NT2/D1 (cell line): ENCODE results near the gene ABR.

Source experiments
- DNase-seq: peaks from one replicate; pipeline ENCODE4 v3.0.0-alpha.2; 2011; ENCODE audit warnings: low read depth, low spot score
- H3K27me3 ChIP-seq: 2 replicates; pipeline ENCODE4 v1.6.0; 2011; ENCODE audit warnings: mild to moderate bottlenecking; ENCODE audit not compliant: insufficient read length, insufficient read depth
- H3K36me3 ChIP-seq: 2 replicates; pipeline ENCODE4 v1.6.1; 2011; ENCODE audit warnings: mild to moderate bottlenecking, low read length, mixed read lengths; ENCODE audit not compliant: insufficient read depth, insufficient read length
- H3K4me1 ChIP-seq: 2 replicates; pipeline ENCODE4 v1.5.1; 2011; ENCODE audit not compliant: insufficient read depth, insufficient read length
- H3K4me3 ChIP-seq: 2 replicates; pipeline ENCODE4 v1.5.1; 2011; ENCODE audit warnings: low read depth; ENCODE audit not compliant: insufficient read length
- H3K9ac ChIP-seq: 2 replicates; pipeline ENCODE4 v1.6.0; 2011; ENCODE audit warnings: low read depth; ENCODE audit not compliant: insufficient read length
- H3K9me3 ChIP-seq: 2 replicates; pipeline ENCODE4 v1.5.1; 2011; ENCODE audit warnings: mild to moderate bottlenecking, low read length; ENCODE audit not compliant: insufficient read depth
- SUZ12 ChIP-seq: IDR thresholded peaks from 2 replicates; pipeline ENCODE4 v1.6.1; 2011; ENCODE audit not compliant: insufficient read length, insufficient read depth; ENCODE audit errors: extremely low read depth
- YY1 ChIP-seq: IDR thresholded peaks from 2 replicates; pipeline ENCODE4 v1.6.1; 2011; ENCODE audit not compliant: insufficient read length, insufficient read depth
- ZNF274 ChIP-seq: IDR thresholded peaks from 2 replicates; pipeline ENCODE4 v1.6.1; 2011; ENCODE audit warnings: mild to moderate bottlenecking, low read depth, low read length

The ABR gene

GRCh38 chr17:1223662-1224061 is 43.9 kb upstream of the ABR start:
- no peak for TF ChIP-seq ZNF274
- no peak for TF ChIP-seq YY1
- no peak for TF ChIP-seq SUZ12
- no peak overlapping the region for H3K4me3 ChIP-seq
- no peaks in the 10 kb centered on the region for H3K36me3 ChIP-seq
- H3K27me3 ChIP-seq: peaks cover 40% of the 10 kb centered on the region
- no peaks in the 10 kb centered on the region for H3K9me3 ChIP-seq
- no peaks in the 10 kb centered on the region for H3K4me1 ChIP-seq
- H3K9ac ChIP-seq: no peak overlapping the region
- DNase-seq: no peak

DNA sequence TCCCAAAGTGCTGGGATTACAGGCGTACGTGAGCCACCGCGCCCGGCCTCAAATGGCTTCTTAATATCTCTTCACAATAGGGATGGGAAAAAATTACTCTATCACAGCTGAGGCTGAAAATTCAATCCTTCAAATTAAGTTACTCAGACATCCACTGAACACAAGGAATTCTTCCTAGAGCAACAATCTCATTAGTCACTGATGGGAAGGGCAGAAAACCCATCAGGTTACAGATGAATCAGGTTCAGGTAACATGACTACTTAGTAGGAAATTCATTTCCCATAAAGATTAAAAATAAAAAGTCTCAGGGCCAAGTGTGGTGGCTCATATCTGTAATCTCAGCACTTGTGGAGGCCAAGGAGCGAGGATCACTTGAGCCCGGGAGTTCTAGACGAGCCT is 42.5 kb upstream of the ABR start:
- Histone ChIP-seq H3K9ac (no peak overlapping the region), H3K4me3 (no peak overlapping the region), H3K9me3 (no peaks in the 10 kb centered on the region), H3K27me3 (peaks cover 27% of the 10 kb centered on the region), H3K36me3 (no peaks in the 10 kb centered on the region), H3K4me1 (no peaks in the 10 kb centered on the region)
- no peak for TF ChIP-seq YY1
- no peak for TF ChIP-seq SUZ12
- no peak for TF ChIP-seq ZNF274
- no peak for DNase-seq

GRCh38 chr17:1221209-1221608 is 41.4 kb upstream of the ABR start:
- H3K4me1 ChIP-seq: peaks cover 6% of the 10 kb centered on the region
- H3K9ac ChIP-seq: no peak overlapping the region
- peaks cover 16% of the 10 kb centered on the region for H3K27me3 ChIP-seq

GRCh38 chr17:1220346-1220745 is 40.6 kb upstream of the ABR start:
- Histone ChIP-seq H3K9ac (no peak overlapping the region), H3K36me3 (no peaks in the 10 kb centered on the region), H3K27me3 (peaks cover 7% of the 10 kb centered on the region), H3K4me1 (peaks cover 7% of the 10 kb centered on the region), H3K9me3 (no peaks in the 10 kb centered on the region), H3K4me3 (no peak overlapping the region)
- DNase-seq: no peak
- TF ChIP-seq SUZ12 (no peak), ZNF274 (no peak), YY1 (no peak)

More at GRCh38 chr17:1221209-1221608, 41.4 kb upstream of the ABR start:
- Histone ChIP-seq H3K9me3 (no peaks in the 10 kb centered on the region), H3K4me3 (no peak overlapping the region), H3K36me3 (no peaks in the 10 kb centered on the region)
- DNase-seq: no peak
- TF ChIP-seq ZNF274 (no peak), SUZ12 (no peak), YY1 (no peak)

DNA sequence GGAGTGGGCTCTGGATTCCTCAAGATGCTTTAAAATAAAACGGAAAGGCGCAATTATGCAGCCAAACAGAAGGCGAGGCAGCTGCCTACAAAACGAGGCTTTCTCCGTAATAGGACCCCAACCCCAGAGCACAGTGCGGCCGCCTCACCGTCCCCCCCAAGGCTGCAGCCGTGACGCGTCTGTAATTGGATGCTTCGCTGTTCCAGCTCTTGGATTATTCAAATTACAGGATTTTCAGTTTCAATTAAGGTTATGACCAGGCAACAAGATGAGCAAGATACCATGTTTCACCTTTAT is 37.3 kb upstream of the ABR start:
- Histone ChIP-seq H3K9me3 (no peaks in the 10 kb centered on the region), H3K36me3 (no peaks in the 10 kb centered on the region), H3K4me1 (peaks cover 7% of the 10 kb centered on the region), H3K27me3 (peaks cover 3% of the 10 kb centered on the region), H3K4me3 (no peak overlapping the region), H3K9ac (no peak overlapping the region)
- TF ChIP-seq ZNF274 (no peak), SUZ12 (no peak), YY1 (no peak)
- DNase-seq: no peak

DNA sequence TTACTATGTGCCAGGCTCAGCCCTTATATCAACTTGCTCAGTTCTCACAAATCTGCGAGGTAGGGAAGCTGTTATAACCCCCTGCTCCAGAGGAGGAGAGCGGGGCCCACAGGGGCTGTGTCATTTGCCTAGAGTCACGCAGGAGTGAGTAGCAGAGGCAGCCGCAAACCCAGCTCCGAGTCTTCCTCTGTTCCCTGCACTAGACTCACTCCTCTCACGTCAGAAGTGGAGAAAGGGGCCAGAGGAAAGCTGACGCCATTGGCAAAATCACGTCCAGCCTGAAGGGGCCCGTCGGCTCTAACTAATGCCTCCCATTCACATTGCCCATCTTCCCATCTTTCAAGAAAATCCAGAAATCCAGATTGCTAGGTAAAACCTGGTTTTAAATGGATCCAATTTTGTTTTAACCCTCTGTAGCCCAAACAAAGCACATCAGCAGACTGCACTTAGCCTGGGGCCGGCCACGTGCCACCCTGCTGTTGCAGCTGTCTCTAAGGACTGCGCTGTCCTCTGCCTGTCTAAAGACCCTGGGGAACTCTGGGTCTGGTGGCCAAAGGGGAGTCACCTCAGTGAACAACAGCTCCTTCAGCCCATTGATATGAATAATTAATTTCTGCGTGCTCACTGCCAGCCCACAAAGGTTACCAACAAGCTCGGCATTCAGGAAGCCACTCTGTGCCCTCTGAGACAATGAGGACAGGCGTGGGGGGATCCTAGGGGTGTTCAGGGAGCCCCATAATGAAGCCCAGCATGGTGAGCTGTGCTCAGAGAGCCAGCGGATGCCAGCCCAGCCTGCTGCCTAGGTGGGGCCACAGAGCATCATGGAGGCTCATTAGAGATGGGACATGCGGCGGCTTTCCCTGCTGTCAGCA is 36.7 kb upstream of the ABR start:
- TF ChIP-seq ZNF274 (no peak), YY1 (no peak), SUZ12 (no peak)
- DNase-seq: no peak

DNA sequence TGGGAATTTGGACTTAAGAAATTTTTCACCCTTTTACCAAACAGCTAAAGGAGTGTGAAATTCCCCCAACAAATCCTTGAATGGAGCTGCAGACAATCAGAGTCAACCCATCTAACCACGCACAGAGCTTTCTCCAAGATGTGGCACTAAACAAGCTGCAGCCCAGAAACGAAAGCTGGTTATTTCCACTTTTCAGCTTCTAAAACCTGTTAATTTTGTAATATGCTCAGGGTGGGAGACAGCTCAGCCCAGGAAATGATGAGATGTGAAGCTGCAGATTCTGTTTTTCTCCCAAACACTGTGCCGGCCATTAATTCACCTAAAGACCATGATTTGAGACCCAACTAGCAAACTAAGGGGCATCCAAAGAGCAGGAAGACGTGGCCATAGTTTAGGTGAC is 33.2 kb upstream of the ABR start:
- Histone ChIP-seq H3K4me3 (no peak overlapping the region), H3K27me3 (no peaks in the 10 kb centered on the region), H3K9ac (no peak overlapping the region), H3K36me3 (no peaks in the 10 kb centered on the region), H3K4me1 (peaks cover 7% of the 10 kb centered on the region), H3K9me3 (no peaks in the 10 kb centered on the region)
- no peak for DNase-seq
- no peak for TF ChIP-seq ZNF274

More for the DNA sequence above, 36.7 kb upstream of the ABR start:
- Histone ChIP-seq H3K4me3 (no peak overlapping the region), H3K27me3 (peaks cover 3% of the 10 kb centered on the region), H3K9me3 (no peaks in the 10 kb centered on the region), H3K36me3 (no peaks in the 10 kb centered on the region), H3K9ac (no peak overlapping the region), H3K4me1 (peaks cover 7% of the 10 kb centered on the region)
